Spinal cord (tissue), 4 donors: ENCODE measurements around the gene SHC4. TPM values are rescaled to one million over a fixed set of nuclear protein-coding genes. Genes with fewer than 3 reads are reported as not detected.

Source experiments
- polyA plus RNA-seq, 2 donors: library from polyadenylated mRNA; unstranded; fragments of 120-200 nt; gene quantifications; one replicate each; pipeline ENCODE4 v1.2.1, GENCODE V29; 2013; ENCODE audit not compliant: insufficient read length in 2 of 2
- small RNA-seq: library from RNA; depleted of rRNA; stranded (forward); fragments of <200 nt; gene quantifications from one replicate; pipeline ENCODE3, GENCODE V24; 2014; ENCODE audit warnings: low replicate concordance
- total RNA-seq, 2 donors: library from RNA; depleted of rRNA in 1 of 2; stranded (reverse); fragments of 120-200 nt in 1 of 2; fragments of >200 nt in 1 of 2; gene quantifications; one replicate each; pipeline versions ENCODE4 v1.2.3 to v1.2.4, GENCODE V29; 2013 to 2014

The SHC4 gene
- total and polyA plus RNA-seq, 4 donors = 8.8 to 30.8 (median 10.7) TPM

Small RNA genes lying within 50 kb of the gene (small RNA-seq; reads per million reads assigned to genes)
- gene RF00019 = not detected

Other genes with a start within 250 kb of the SHC4 start
- 1 to 10 TPM; 6.2 to 6.6 TPM for gene CEP152, start 152.8 kb downstream of the SHC4 start, total RNA-seq
- 1 to 10 TPM; 3.6 to 4.2 TPM for gene CEP152, start 152.8 kb downstream of the SHC4 start, polyA plus RNA-seq
- gene EID1, start 85.8 kb downstream of the SHC4 start, total RNA-seq = 100 to 1,000 TPM; 241 to 470 TPM
- 100 to 1,000 TPM; 358 to 413 TPM for gene EID1, start 85.8 kb downstream of the SHC4 start, polyA plus RNA-seq
- gene SECISBP2L, start 82.5 kb upstream of the SHC4 start, total RNA-seq = 100 to 1,000 TPM in 1 of 2 donors, 10 to 100 TPM in 1; 81.2 to 169 TPM
- 10 to 100 TPM; 62.1 to 90.3 TPM for gene SECISBP2L, start 82.5 kb upstream of the SHC4 start, polyA plus RNA-seq
- 100 to 1,000 TPM in 1 of 2 donors, 10 to 100 TPM in 1; 58.9 to 111 TPM for gene COPS2, start 191.7 kb upstream of the SHC4 start, total RNA-seq
- gene COPS2, start 191.7 kb upstream of the SHC4 start, polyA plus RNA-seq = 10 to 100 TPM; 67.3 to 85.7 TPM
- gene GALK2, start 206.3 kb upstream of the SHC4 start, total RNA-seq = 10 to 100 TPM; 44.5 to 48.4 TPM
- gene GALK2, start 206.3 kb upstream of the SHC4 start, polyA plus RNA-seq = 10 to 100 TPM; 19.5 to 21.0 TPM